Cortex of kidney (tissue), 1 donor: Measurements from ENCODE around the gene SCN10A.

ENCODE experiments used
- DNase-seq: peaks from one replicate; lab custom pipeline; 2025; lab: John Stamatoyannopoulos, UW

Gene SCN10A

GRCh38 chr3:38816026-38816425 lies at the start of gene SCN10A:
SCN10A (minus strand) TSS chr3:38816217; CDS start chr3:38794010, 22,207 bp downstream.
- no peak for DNase-seq

- DNase-seq, result no peak
Measured at GRCh38 chr3:38853011-38853410, 37.0 kb upstream of the SCN10A start.

GRCh38 chr3:38843898-38844297 lies 27.9 kb upstream of the SCN10A start:
- no peak for DNase-seq

GRCh38 chr3:38842266-38842965 lies 26.4 kb upstream of the SCN10A start:
- no peak for DNase-seq

- DNase-seq, result no peak
Measured at GRCh38 chr3:38840987-38841386, 25.0 kb upstream of the SCN10A start.

GRCh38 chr3:38837358-38837757 lies 21.3 kb upstream of the SCN10A start:
- DNase-seq, result no peak

- no peak for DNase-seq
Measured at GRCh38 chr3:38836561-38836960, 20.5 kb upstream of the SCN10A start.

- DNase-seq, result no peak
Measured at GRCh38 chr3:38835939-38836338, 19.9 kb upstream of the SCN10A start.

- no peak for DNase-seq
Measured at GRCh38 chr3:38834717-38835116, 18.7 kb upstream of the SCN10A start.

GRCh38 chr3:38834110-38834509 lies 18.1 kb upstream of the SCN10A start:
- no peak for DNase-seq

- no peak for DNase-seq
Measured at GRCh38 chr3:38829404-38829803, 13.4 kb upstream of the SCN10A start.

GRCh38 chr3:38828681-38829080 lies 12.7 kb upstream of the SCN10A start:
- no peak for DNase-seq

GRCh38 chr3:38827791-38828190 lies 11.8 kb upstream of the SCN10A start:
- DNase-seq, result no peak

GRCh38 chr3:38826001-38826400 lies 10.0 kb upstream of the SCN10A start:
- DNase-seq, result no peak

GRCh38 chr3:38824349-38824748 lies 8.3 kb upstream of the SCN10A start:
- DNase-seq, result no peak

GRCh38 chr3:38823722-38824121 lies 7.7 kb upstream of the SCN10A start:
- no peak for DNase-seq

- DNase-seq, result no peak
Measured at GRCh38 chr3:38823186-38823585, 7.2 kb upstream of the SCN10A start.

GRCh38 chr3:38811822-38812221 lies 4.2 kb downstream of the SCN10A start:
- DNase-seq, result no peak

GRCh38 chr3:38805765-38806386 lies 10.1 kb downstream of the SCN10A start:
- DNase-seq, result no peak

- DNase-seq, result no peak
Measured at GRCh38 chr3:38805004-38805403, 11.0 kb downstream of the SCN10A start.

- DNase-seq, result no peak
Measured at GRCh38 chr3:38800511-38800910, 15.5 kb downstream of the SCN10A start.

GRCh38 chr3:38793721-38794120 lies 22.3 kb downstream of the SCN10A start:
- no peak for DNase-seq

GRCh38 chr3:38792983-38793382 lies 23.0 kb downstream of the SCN10A start:
- no peak for DNase-seq

- DNase-seq, result no peak
Measured at GRCh38 chr3:38782148-38782547, 33.9 kb downstream of the SCN10A start.
